HG03045 (cell line): Measurements from ENCODE around the gene ZBTB20.

Experiments
- ATAC-seq: cut with Tn5 transposase; IDR thresholded peaks from one replicate; pipeline ENCODE4 v1.9.1; 2021; ENCODE audit warnings: mild to moderate bottlenecking, moderate library complexity; ENCODE audit not compliant: unreplicated experiment

ZBTB20 gene

GRCh38 chr3:114878114-114878839, 268.8 kb downstream of the ZBTB20 start:
- no peak for ATAC-seq

- ATAC-seq: no peak
These were observed 269.5 kb downstream of the ZBTB20 start for GRCh38 chr3:114877378-114878113.

GRCh38 chr3:114874522-114874971, 272.5 kb downstream of the ZBTB20 start:
- ATAC-seq: no peak

GRCh38 chr3:114873591-114873990, 273.5 kb downstream of the ZBTB20 start:
- ATAC-seq: no peak

- no peak for ATAC-seq
These were observed 274.5 kb downstream of the ZBTB20 start for GRCh38 chr3:114872588-114872987.

- no peak for ATAC-seq
These were observed 275.0 kb downstream of the ZBTB20 start for GRCh38 chr3:114872050-114872449.

- no peak for ATAC-seq
These were observed 279.1 kb downstream of the ZBTB20 start for GRCh38 chr3:114867835-114868503.

GRCh38 chr3:114867359-114867758, 279.7 kb downstream of the ZBTB20 start:
- no peak for ATAC-seq

GRCh38 chr3:114866430-114866829, 280.7 kb downstream of the ZBTB20 start:
- ATAC-seq: no peak

GRCh38 chr3:114864970-114865369, 282.1 kb downstream of the ZBTB20 start:
- ATAC-seq: no peak

GRCh38 chr3:114863848-114864247, 283.2 kb downstream of the ZBTB20 start:
- no peak for ATAC-seq

GRCh38 chr3:114861666-114862065, 285.4 kb downstream of the ZBTB20 start:
- ATAC-seq: no peak

GRCh38 chr3:114860531-114860930, 286.6 kb downstream of the ZBTB20 start:
- ATAC-seq: no peak

GRCh38 chr3:114858329-114858728, 288.8 kb downstream of the ZBTB20 start:
- ATAC-seq: no peak

- ATAC-seq: no peak
These were observed 289.8 kb downstream of the ZBTB20 start for GRCh38 chr3:114857299-114857701.

GRCh38 chr3:114856835-114857234, 290.3 kb downstream of the ZBTB20 start:
- no peak for ATAC-seq

- ATAC-seq: no peak
These were observed 291.2 kb downstream of the ZBTB20 start for GRCh38 chr3:114855839-114856238.

- ATAC-seq: no peak
These were observed 294.1 kb downstream of the ZBTB20 start for GRCh38 chr3:114852966-114853365.

- ATAC-seq: no peak
These were observed 296.2 kb downstream of the ZBTB20 start for GRCh38 chr3:114850898-114851297.

- ATAC-seq: no peak
These were observed 298.3 kb downstream of the ZBTB20 start for GRCh38 chr3:114848643-114849350.

GRCh38 chr3:114848082-114848481, 299.0 kb downstream of the ZBTB20 start:
- ATAC-seq: no peak
